Aorta (tissue), 5 donors: ENCODE data around the gene SBK1. TPM values are rescaled to one million over a fixed set of nuclear protein-coding genes. Genes with fewer than 3 reads are reported as not detected.

Experiments used
- ATAC-seq: fragments of 200-7000 bp; cut with Tn5 transposase; one replicate; pipeline ENCODE4 v1.9.1; 2022; ENCODE audit warnings: moderate library complexity; ENCODE audit not compliant: low FRiP score
- DNase-seq, 2 donors: peaks; one replicate each; pipeline ENCODE4 v3.0.0-alpha.2; 2020
- H3K27ac ChIP-seq, 2 donors: one replicate each; pipeline ENCODE4 v1.5.1; 2013; ENCODE audit warnings: low read length in 2 of 2, mild to moderate bottlenecking in 2 of 2, moderate library complexity in 2 of 2, control low read depth in 1 of 2, inconsistent platforms in 1 of 2, low read depth in 1 of 2
- H3K27me3 ChIP-seq, 2 donors: one replicate each; pipeline ENCODE4 v1.6.1; 2013; ENCODE audit warnings: control low read depth in 1 of 2, low read length in 1 of 2, mild to moderate bottlenecking in 1 of 2, moderate library complexity in 1 of 2; ENCODE audit not compliant: insufficient read depth in 2 of 2, control insufficient read depth in 1 of 2
- H3K36me3 ChIP-seq, 2 donors: one replicate each; pipeline ENCODE4 v1.6.1; 2013; ENCODE audit warnings: control low read depth in 1 of 2, low read length in 1 of 2, mild to moderate bottlenecking in 1 of 2; ENCODE audit not compliant: insufficient read depth in 2 of 2, control insufficient read depth in 1 of 2
- H3K4me1 ChIP-seq, 2 donors: one replicate each; pipeline ENCODE4 v1.6.1; 2013; ENCODE audit warnings: low read length in 2 of 2, control low read depth in 1 of 2, mild to moderate bottlenecking in 1 of 2, moderate library complexity in 1 of 2; ENCODE audit not compliant: insufficient read depth in 2 of 2, control insufficient read depth in 1 of 2
- H3K4me3 ChIP-seq, 2 donors: one replicate each; pipeline ENCODE4 v1.5.1; 2013; ENCODE audit warnings: low read length in 2 of 2, control low read depth in 1 of 2, mild to moderate bottlenecking in 1 of 2
- H3K9me3 ChIP-seq: one replicate; pipeline ENCODE4 v1.6.1; 2013; ENCODE audit warnings: mild to moderate bottlenecking, low read length; ENCODE audit not compliant: control insufficient read depth
- WGBS, 2 donors: extraction: QIAGEN DNeasy Blood & Tissue Kit; methylation state at CpG; one replicate each; pipeline ENCODE4 v1.1.7; 2013; 5-methylcytosine and 5-hydroxymethylcytosine counted together
- intact Hi-C, 2 donors: fragments of 100-400 bp; cut with DNase I; formaldehyde crosslinking; loops; one replicate each; pipeline versions ENCODE4 v1.14.2 to v1.15.0; 2022
- polyA plus RNA-seq, 2 donors: library from polyadenylated mRNA; stranded (reverse); fragments of 200-250 nt; gene quantifications; one replicate each; pipeline ENCODE4 v1.2.3, GENCODE V29; 2013
- total RNA-seq, 2 donors: library from RNA; stranded (reverse); fragmentation: NEBNext Ultra II Directional; extraction: Animal tissue kit (Norgen Biotek cat#: 25700); gene quantifications; one replicate each; pipeline ENCODE4 v1.2.1, GENCODE V29; 2021
- donor health status: healthy with polysubstance abuse.
- donor health status: Bipolar disorder and iron deficiency.
- donor health status: DM: no; HTN: no; CAD: no.
- donor health status: DM: no; HTN: no; CAD: no.
- donor health status: DM: yes; HTN: yes; CAD: no.

SBK1 gene
- total and polyA plus RNA-seq, 4 donors: 0.03 to 0.33 (median 0.16) TPM; not detected in 1

- Histone ChIP-seq H3K9me3 (no peaks in the 10 kb centered on the region), H3K27me3 (no peaks in the 10 kb centered on the region), H3K36me3 (no peaks in the 10 kb centered on the region), H3K27ac (no peak overlapping the region), H3K4me1 (no peaks in the 10 kb centered on the region), H3K4me3 (no peak overlapping the region)
- no peak for DNase-seq
- intact Hi-C loops: loop anchor here in 1 of 2 donors (5.0 to 10.0 kb wide), 2 partner anchors 41 to 62 kb away; partner anchors contain the start of gene XPO6
- ATAC-seq: no peak
- WGBS, 2 donors: 86 to 87% methylated on average over 11 of the region's 11 CpGs
Measured at GRCh38 chr16:28276301-28276700, 16.0 kb upstream of the SBK1 start.

- no peak overlapping the region for H3K4me3 ChIP-seq
- DNase-seq (peak; percentile 89 to 96), ATAC-seq (peak; percentile 95)
- no peaks in the 10 kb centered on the region for H3K27me3 ChIP-seq
- H3K27ac ChIP-seq: no peak overlapping the region
- H3K4me1 ChIP-seq: no peaks in the 10 kb centered on the region
- H3K36me3 ChIP-seq: no peaks in the 10 kb centered on the region
- intact Hi-C loops: loop anchor here (1.0 to 10.0 kb wide), 3 partner anchors 40 to 63 kb away; partner anchors contain the start of gene XPO6 (in 1 of the 2)
- no peaks in the 10 kb centered on the region for H3K9me3 ChIP-seq
- WGBS, 2 donors: 3% methylated on average over 43 to 44 of the region's 44 CpGs
Measured at GRCh38 chr16:28277537-28278388, 14.6 kb upstream of the SBK1 start.

GRCh38 chr16:28279006-28279405 lies 13.3 kb upstream of the SBK1 start:
- intact Hi-C loops: loop anchor here in 1 of 2 donors (5.0 to 10.0 kb wide), 2 partner anchors 38 to 64 kb away; partner anchors contain the start of gene XPO6
- DNase-seq (no peak), ATAC-seq (no peak)
- Histone ChIP-seq H3K27me3 (no peaks in the 10 kb centered on the region), H3K4me3 (no peak overlapping the region), H3K27ac (no peak overlapping the region), H3K4me1 (no peaks in the 10 kb centered on the region), H3K36me3 (no peaks in the 10 kb centered on the region), H3K9me3 (no peaks in the 10 kb centered on the region)
- 93 to 94% methylated on average over 6 of the region's 6 CpGs for WGBS, 2 donors

- Histone ChIP-seq H3K4me1 (no peaks in the 10 kb centered on the region), H3K36me3 (no peaks in the 10 kb centered on the region), H3K27me3 (no peaks in the 10 kb centered on the region), H3K9me3 (no peaks in the 10 kb centered on the region), H3K27ac (no peak overlapping the region), H3K4me3 (no peak overlapping the region)
- DNase-seq: no peak
- no peak for ATAC-seq
- 66 to 68% methylated on average over 15 of the region's 15 CpGs for WGBS, 2 donors
- intact Hi-C loops: no loop called here
Measured at GRCh38 chr16:28280881-28281836, 11.2 kb upstream of the SBK1 start.

- no peaks in the 10 kb centered on the region for H3K27me3 ChIP-seq
Measured at GRCh38 chr16:28282045-28282444, 10.3 kb upstream of the SBK1 start.

GRCh38 chr16:28283173-28283572 lies 9.2 kb upstream of the SBK1 start:
- Histone ChIP-seq H3K27me3 (no peaks in the 10 kb centered on the region), H3K36me3 (no peaks in the 10 kb centered on the region), H3K4me3 (no peak overlapping the region), H3K9me3 (no peaks in the 10 kb centered on the region), H3K27ac (no peak overlapping the region), H3K4me1 (no peaks in the 10 kb centered on the region)
- DNase-seq (no peak), ATAC-seq (no peak)
- intact Hi-C loops: no loop called here
- 94 to 95% methylated on average over 9 of the region's 9 CpGs for WGBS, 2 donors

More at GRCh38 chr16:28282045-28282444, 10.3 kb upstream of the SBK1 start:
- Histone ChIP-seq H3K27ac (no peak overlapping the region), H3K9me3 (no peaks in the 10 kb centered on the region), H3K4me1 (no peaks in the 10 kb centered on the region), H3K4me3 (no peak overlapping the region), H3K36me3 (no peaks in the 10 kb centered on the region)
- ATAC-seq (no peak), DNase-seq (no peak)
- intact Hi-C loops: no loop called here
- 86 to 88% methylated on average over 8 of the region's 8 CpGs for WGBS, 2 donors

- H3K4me3 ChIP-seq: no peak overlapping the region
- no peaks in the 10 kb centered on the region for H3K9me3 ChIP-seq
- WGBS, 2 donors: 75 to 76% methylated on average over 15 of the region's 15 CpGs
- intact Hi-C loops: no loop called here
- no peaks in the 10 kb centered on the region for H3K27me3 ChIP-seq
- no peak overlapping the region for H3K27ac ChIP-seq
- no peak for DNase-seq
- H3K4me1 ChIP-seq: no peaks in the 10 kb centered on the region
- no peaks in the 10 kb centered on the region for H3K36me3 ChIP-seq
- no peak for ATAC-seq
Measured at GRCh38 chr16:28283798-28284577, 8.3 kb upstream of the SBK1 start.

GRCh38 chr16:28285649-28286048 lies 6.7 kb upstream of the SBK1 start:
- Histone ChIP-seq H3K27me3 (no peaks in the 10 kb centered on the region), H3K4me1 (no peaks in the 10 kb centered on the region), H3K9me3 (no peaks in the 10 kb centered on the region), H3K36me3 (no peaks in the 10 kb centered on the region), H3K4me3 (no peak overlapping the region), H3K27ac (no peak overlapping the region)
- DNase-seq (no peak), ATAC-seq (no peak)
- WGBS, 2 donors: 77 to 83% methylated on average over 9 of the region's 9 CpGs
- intact Hi-C loops: no loop called here
